AML-193 (cell line): ENCODE measurements around the gene RUBCN.
"Not testable (repeated sequence)": the region's sequence is repeated elsewhere in the genome, so short reads cannot be mapped to it uniquely, and the experiment has no call there.

Experiments
- DNase-seq, 2 experiments: peaks; one replicate each; lab custom pipeline; 2025; lab: John Stamatoyannopoulos, UW

The RUBCN gene

GRCh38 chr3:197685546-197685945 lies 51.2 kb downstream of the RUBCN start:
- DNase-seq = no peak

DNA sequence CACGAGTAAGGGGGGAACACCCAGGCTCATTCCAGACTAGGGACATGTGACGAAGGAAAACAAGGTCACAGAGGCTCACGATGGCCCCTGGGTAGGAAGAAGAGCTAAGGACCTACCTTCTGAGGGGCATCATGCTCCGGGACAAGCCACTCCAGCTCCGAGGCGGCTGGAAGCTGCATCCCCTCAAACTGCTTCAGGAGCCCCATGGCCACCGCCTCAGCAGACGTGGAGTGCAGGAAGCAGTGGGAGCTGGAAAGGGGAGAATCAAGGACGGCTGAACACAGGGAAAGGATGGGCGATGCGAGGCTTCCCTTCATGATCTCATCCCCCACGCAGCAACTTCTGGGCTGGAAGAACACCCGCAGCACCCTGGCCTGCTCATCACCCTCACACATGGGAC lies 53.5 kb downstream of the RUBCN start:
- DNase-seq = no peak

GRCh38 chr3:197682713-197683112 lies 54.0 kb downstream of the RUBCN start:
- DNase-seq = no peak

- no peak for DNase-seq
Measured at GRCh38 chr3:197680955-197681521, 55.7 kb downstream of the RUBCN start.

- no peak for DNase-seq
Measured at GRCh38 chr3:197675951-197676350, 60.8 kb downstream of the RUBCN start.

GRCh38 chr3:197675563-197675860 lies 61.2 kb downstream of the RUBCN start:
- no peak for DNase-seq

GRCh38 chr3:197674741-197675562 lies 61.8 kb downstream of the RUBCN start:
- DNase-seq = no peak

DNA sequence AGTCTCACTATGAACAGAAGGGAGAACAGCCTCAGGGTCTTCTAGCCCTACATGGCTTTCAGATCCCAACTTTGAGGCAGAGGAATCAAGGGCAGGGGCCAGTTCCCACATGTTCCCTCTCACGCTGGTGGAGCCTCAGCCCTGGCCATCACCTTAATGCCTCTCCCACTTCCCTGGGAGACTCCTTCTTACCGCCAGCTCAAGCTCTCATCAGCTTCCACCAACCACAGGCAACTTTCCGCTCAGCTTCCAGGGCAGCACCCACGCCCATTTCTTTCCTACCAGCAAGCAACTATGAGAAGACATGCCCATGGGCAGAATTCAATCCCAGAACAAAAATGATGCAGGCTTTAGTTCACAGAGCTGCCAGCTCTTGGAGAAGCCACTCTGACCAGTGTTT lies 63.5 kb downstream of the RUBCN start:
- no peak for DNase-seq

- no peak for DNase-seq
Measured at GRCh38 chr3:197670361-197670760, 66.3 kb downstream of the RUBCN start.

- no peak for DNase-seq
Measured at GRCh38 chr3:197667968-197668367, 68.7 kb downstream of the RUBCN start.

GRCh38 chr3:197667293-197667692 lies 69.4 kb downstream of the RUBCN start:
- not testable (repeated sequence) for DNase-seq

DNA sequence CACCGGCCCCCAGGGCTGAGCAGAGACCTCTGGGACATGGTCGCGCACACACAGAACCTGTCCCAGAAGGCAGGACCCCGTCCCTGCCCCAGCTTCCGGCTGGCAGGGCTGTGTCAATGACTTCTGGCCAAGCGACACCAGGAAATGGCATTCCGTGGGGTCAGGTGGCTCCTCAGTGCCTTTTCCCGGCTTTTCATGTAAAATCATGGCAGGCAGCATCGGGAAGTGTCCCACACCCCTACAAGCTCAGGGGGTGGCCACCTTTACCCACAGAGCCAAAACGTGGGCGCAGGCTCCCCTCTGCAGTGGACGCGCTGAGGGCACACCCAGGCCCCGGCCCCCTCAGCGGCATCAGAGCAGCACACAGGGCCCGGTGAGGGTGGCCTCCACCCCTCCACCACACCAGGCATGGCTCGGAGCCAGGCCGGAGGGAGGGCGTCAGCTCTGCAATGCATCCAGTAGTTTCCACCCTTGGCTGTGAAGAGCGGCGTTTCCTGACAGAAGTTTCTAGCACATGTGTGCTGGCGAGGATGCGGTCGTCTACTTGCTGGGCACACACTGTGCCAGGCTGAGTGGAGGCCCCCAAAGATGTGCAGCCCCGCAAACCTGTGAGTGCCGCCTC lies 70.4 kb downstream of the RUBCN start:
- DNase-seq = not testable (repeated sequence)

DNA sequence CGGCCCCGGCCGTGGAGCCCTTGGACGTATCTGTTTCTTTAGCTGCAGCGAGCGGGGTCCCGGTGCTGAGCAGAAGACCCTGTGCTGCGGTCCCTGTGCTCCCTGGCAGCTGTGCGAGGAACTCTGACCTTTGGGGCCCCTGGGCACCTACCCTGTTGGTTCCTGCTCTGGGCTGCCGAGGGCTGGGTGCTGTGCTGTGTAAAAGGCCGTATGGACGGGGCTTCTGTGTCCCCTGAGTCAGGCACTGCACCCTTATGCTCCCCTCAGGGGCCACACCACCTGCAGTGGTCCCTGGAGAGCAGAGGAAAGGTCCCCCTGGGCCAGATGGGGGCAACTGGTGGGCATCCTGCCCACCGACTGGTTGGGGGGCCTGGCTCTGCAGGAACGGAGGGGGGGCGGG lies 71.2 kb downstream of the RUBCN start:
- DNase-seq = not testable (repeated sequence)

- DNase-seq = not testable (repeated sequence)
Measured at GRCh38 chr3:197665142-197665491, 71.6 kb downstream of the RUBCN start.

- not testable (repeated sequence) for DNase-seq
Measured at GRCh38 chr3:197664414-197665141, 72.1 kb downstream of the RUBCN start.

DNA sequence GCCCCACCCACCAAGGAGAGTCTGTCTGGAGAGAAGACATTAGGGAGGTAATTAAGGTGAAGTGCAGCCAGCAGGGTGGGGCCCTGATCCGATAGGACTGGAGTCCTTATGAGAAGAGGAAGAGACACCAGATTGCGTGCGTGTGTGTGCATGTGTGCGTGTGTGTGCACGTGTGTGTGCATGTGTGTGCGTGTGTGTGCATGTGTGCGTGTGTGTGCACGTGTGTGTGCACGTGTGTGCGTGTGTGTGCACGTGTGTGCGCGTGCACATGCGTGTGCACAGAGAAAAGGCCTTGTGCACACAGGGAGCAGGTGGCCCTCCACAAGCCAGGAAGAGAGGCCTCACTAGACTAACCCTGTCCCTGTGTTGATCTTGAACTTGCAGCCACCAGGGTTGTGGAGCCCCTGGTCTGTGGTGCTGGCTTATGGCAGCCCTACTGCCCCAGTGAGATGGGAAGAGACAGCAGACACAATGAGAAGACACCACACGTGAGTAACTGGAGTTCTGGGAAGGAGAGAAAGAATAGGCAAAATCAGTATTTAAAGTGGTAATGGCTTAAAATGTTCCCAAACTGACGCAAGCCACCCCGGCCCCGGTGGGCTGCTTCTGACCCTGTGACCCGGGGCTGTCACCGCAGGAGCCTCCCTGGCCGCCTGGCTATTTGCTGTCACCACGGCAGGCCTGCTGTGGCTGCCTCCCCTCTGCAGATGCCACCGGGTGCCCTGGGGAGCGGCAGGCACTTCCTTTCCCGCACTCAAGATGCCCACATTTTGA lies 73.2 kb downstream of the RUBCN start:
- not testable (repeated sequence) for DNase-seq

DNA sequence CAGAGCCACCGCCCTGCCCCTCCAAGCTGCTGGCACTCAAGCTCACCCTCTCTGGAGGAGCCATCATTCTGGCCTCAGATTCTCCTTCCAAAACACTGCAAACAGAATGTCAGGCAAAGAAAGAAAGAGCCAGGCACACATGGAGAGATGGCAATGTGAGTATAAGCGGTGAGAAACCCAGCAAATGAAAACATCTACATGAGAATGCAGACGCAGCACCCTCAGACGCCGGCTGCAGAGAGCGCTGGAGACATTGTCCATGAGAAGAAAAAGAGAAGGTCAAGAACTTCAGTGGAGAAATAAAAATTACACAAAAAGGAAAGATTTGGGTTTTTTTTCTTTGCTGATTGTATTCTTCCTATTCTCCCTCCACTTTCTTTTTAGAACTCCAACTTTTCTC lies 74.4 kb downstream of the RUBCN start:
- not testable (repeated sequence) for DNase-seq

GRCh38 chr3:197661874-197662273 lies 74.8 kb downstream of the RUBCN start:
- not testable (repeated sequence) for DNase-seq

DNA sequence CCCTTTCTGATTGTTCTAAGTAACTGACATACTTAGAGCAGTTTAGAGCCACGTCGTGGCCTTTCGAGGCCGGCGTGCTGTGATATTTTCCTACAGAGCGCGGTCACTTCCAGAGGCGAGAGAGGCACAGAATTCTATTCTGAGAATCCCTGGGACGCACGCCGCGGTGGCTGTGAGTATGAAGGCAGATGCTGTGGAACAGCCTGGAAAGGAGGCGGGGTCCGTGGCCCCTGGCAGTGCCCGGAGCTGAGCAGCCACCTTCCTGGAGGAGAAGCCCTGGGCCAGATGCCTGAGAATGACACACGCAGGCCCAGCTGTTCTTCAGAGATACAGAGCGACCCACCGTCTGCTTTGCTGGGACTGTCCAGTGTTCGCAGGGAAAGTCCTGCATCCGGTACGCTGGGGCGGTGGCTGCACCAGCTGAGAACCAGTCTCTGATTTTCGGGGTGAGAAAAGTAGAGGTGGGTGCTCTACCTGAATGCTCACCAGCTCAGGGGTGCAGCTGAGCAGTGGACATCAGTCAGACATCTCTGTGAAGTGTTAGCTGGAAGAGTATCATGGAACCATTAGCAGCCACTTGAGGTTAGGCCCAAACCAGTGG lies 75.4 kb downstream of the RUBCN start:
- DNase-seq = not testable (repeated sequence)

DNA sequence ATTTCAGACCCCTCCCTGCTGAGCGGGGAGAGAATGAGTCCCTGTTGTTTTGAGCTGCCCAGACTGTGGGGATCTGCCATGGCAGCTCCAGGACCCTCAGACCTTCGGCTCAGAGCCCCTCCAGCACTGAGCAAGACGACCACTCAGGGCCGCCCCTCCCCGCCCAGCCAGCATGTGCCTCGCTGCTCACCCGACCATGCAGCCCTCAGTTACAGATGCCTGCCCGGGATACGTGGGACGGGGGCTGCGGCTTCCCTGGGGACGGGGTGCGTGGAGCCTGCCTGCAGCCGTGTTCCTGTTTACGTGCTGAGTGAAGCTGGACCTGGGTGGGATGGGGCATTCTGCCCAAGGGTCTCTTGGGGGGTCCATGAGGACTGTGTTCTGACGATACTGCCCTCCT lies 77.0 kb downstream of the RUBCN start:
- DNase-seq = not testable (repeated sequence)

GRCh38 chr3:197659144-197659543 lies 77.6 kb downstream of the RUBCN start:
- not testable (repeated sequence) for DNase-seq

GRCh38 chr3:197658706-197659105 lies 78.0 kb downstream of the RUBCN start:
- DNase-seq = not testable (repeated sequence)
